GM18526 (cell line): Measurements from ENCODE around the gene DIS3L2.

Experiments
- POLR2A ChIP-seq: IDR thresholded peaks from 3 replicates; pipeline ENCODE4 v1.6.1; 2011; ENCODE audit not compliant: insufficient read length; ENCODE audit errors: extremely low read depth

DIS3L2 gene

GRCh38 chr2:231968820-231969219 lies 7.3 kb downstream of the DIS3L2 start:
- TF ChIP-seq POLR2A: no peak

- no peak for TF ChIP-seq POLR2A
Observed at GRCh38 chr2:231970461-231970860, 8.9 kb downstream of the DIS3L2 start.

DNA sequence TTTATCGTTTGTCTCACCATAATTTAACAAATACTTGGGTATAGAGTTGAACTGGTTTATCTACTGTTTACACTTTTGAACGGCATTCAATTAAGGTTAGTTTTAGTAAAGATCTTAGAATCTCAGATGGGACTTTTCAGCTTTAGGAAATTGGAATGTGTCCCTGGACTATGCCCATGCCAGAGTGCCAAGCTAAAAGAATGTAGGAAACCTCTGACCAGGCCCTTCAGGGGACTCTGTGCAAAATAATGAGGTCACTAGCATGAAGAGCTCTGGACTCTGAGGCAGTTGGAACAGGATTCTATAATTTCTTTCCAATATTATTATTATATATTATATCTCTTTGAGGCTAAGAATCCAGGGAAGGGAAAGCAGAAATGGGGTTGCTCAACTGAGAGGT lies 13.5 kb downstream of the DIS3L2 start:
- TF ChIP-seq POLR2A: no peak

DNA sequence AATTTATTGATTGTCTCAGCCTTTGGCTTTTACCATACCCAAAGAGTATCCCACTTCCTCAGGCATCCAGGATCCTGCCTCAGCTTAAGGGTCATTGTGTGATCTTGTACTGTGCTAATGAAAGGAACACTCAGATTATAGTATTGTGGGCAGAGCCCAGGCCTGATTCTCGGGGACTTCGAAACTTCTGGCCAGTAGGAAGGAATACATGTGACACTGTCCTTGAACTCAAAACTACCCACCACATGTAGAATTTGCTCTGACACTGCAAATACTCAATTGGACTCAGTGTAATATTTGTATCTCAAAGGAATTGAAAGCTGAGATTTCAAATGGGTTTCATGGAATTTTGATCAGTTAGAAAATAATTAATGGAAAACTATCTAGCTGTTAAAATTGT lies 15.9 kb downstream of the DIS3L2 start:
- TF ChIP-seq POLR2A: no peak

DNA sequence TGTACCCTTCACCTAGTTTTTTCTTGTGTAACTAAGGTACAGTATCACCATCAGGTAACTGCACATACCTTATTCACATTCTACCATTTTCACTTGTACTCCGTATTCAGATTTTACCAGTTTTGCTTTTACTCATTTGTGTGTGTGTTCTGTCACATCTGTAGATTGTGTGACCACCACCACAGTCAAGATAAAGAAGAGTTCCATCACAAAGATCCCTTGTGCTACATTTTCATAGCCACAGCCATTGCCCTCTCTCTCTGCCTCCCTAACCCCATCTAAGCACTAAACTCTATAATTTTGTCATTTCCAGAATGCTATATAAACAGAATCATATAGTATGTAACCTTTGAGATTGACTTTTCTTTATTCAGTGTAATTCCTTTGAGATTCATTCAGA lies 23.5 kb downstream of the DIS3L2 start:
- no peak for TF ChIP-seq POLR2A

DNA sequence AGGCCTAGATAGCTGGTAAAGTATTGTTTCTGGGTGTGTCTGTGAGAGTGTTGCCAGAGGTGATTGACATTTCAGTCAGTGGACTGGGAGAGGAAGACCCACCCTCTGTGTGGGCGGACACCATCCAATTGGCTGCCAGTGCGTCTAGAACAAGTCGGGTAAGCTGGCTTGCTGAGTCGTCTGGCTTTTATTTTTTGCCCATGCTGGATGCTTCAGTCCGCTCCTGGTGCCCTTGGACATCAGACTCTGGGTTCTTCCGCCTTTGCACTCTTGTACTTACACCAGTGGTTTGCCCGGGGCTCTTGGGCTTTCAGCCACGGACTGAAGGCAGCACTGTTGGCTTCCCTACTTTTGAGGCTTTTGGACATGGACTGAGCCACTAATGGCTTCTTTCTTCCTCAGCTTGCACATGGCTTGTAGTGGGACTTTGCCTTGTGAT lies 24.3 kb downstream of the DIS3L2 start:
- TF ChIP-seq POLR2A: no peak

GRCh38 chr2:231987124-231987727 lies 25.7 kb downstream of the DIS3L2 start:
- TF ChIP-seq POLR2A: no peak

DNA sequence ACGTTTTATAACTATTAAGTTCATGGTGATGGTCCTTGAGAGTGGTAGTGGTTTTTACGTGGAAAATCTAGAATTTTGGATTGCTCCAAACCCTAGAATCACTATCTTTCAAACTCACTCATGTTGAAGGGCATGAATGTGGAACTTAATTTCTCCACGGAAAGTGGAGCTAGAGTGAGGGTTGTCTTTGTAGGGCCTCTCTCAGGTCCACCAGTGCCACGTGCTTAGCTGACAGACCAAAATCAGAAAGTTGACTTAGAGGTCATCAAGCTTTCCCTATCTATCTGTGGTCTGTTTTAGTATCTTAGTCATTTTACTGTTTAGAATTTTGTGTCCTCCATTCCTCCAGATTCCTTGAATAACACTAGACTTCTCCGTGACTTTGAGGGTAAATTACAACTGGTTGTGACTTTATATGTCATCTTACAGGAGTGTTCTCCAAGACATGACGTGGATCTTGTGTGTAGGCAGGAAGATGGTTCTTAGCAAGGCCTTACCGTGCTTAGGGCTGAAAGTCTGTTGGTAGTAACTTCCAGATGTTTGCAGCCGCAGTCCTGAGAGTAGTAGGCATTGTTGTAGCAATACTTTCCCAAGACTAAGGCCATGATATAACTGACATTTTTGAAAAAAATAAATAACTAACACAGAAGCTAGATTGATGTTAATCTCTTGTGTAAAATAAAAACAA lies 26.8 kb downstream of the DIS3L2 start:
- TF ChIP-seq POLR2A: no peak

- TF ChIP-seq POLR2A: no peak
Observed at GRCh38 chr2:231991664-231992063, 30.2 kb downstream of the DIS3L2 start.

DNA sequence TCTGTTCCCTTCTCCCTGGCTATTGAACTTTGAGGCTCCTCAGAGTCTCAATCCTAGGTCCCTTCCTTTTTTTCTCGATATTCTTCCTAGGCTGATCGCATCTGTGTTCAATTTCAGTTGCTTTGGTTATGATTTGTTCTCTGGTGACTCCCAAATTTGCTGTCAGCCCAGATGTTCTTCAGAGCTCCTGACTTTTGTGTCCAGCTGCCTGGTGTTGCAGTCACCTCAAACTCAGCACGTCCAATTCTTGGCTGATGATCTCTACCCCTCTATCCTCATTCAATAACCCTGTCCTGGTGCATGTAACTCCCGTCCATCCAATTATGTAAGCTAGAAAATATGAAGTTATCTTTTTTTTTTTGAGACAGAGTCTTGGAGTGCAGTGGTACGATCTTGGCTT lies 31.4 kb downstream of the DIS3L2 start:
- TF ChIP-seq POLR2A: no peak

GRCh38 chr2:231996797-231997540 lies 35.5 kb downstream of the DIS3L2 start:
- TF ChIP-seq POLR2A: no peak

DNA sequence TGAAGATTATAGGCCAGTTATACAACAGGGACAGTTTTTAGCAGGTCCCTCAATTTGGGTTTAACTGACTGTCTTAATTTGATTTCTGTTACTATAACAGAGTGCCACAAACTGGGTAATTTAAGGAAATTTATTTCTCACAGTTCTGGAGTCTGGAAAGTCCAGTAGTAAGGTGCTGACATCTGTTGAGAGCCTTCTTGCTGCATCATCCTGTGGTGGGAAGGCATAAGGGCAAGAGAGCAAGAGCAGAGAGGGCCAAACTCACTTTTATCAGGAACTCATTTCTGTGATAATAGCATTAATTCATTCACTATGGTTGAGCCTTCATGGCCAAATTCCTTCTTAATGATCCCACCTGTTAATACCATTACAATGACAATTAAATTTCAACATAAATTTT lies 36.5 kb downstream of the DIS3L2 start:
- TF ChIP-seq POLR2A: no peak

- TF ChIP-seq POLR2A: no peak
Observed at GRCh38 chr2:232000439-232000838, 38.9 kb downstream of the DIS3L2 start.

- no peak for TF ChIP-seq POLR2A
Observed at GRCh38 chr2:232001073-232001472, 39.6 kb downstream of the DIS3L2 start.

DNA sequence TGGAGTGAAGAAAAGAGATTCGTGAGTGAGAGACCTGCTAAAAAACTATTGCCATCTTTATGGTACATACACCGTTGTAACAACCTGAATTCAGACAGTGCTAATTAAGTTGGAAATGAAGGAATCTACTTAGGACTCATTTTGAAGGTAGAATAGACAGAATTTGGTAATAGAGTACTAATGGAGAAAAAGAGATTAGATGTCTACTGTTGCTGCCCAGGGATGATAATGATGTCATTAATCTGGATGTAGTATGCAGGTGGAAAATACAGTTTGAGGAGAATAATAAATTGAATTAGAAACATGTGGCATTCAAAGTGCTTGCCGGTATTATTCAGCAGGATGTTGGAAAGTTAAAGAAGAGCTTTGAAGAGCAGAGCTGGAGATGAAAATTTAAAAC lies 44.7 kb downstream of the DIS3L2 start:
- TF ChIP-seq POLR2A: no peak

DNA sequence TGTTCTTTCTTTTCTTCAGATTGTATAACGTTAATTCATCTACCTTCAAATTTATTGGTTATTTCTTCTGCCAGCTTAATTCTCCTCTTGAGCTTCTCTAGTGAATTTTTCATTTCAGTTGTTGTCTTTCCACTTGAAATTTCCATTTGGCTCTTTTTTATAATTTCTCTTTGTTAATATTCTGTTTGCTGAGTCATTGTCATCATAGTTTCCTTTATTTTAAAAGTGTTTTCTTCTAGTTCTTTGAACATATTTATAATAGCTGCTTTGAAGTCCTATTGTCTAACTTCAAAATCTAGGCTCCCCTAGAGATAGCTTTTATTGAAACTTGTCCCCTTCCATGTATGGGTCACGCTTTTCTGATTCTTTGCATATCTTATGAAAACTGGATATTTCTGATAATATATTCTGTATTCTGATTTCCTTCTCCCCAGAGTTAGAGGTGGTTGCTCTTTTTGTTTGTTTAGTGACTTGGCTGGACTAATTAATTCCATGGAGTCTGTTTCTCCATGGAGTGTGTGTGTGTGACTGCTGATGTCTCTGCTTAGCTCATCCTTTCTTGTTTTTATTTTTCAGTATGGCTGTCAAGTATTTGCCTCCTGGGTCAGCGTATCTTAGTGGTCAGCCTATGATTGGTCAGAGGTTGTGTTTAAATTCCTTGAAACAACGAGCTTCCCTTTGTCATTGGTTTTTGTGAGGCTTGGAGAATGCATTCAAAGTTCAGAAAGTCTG lies 47.6 kb downstream of the DIS3L2 start:
- no peak for TF ChIP-seq POLR2A
